ENCODE results near the gene STK32B.

STK32B gene

GRCh38 chr4:5479518-5480060, 428.3 kb downstream of the STK32B start:
- no peak for DNase-seq

GRCh38 chr4:5488413-5488812, 437.1 kb downstream of the STK32B start:
- no peak for DNase-seq

GRCh38 chr4:5489260-5489659, 438.0 kb downstream of the STK32B start:
- no peak for DNase-seq

DNA sequence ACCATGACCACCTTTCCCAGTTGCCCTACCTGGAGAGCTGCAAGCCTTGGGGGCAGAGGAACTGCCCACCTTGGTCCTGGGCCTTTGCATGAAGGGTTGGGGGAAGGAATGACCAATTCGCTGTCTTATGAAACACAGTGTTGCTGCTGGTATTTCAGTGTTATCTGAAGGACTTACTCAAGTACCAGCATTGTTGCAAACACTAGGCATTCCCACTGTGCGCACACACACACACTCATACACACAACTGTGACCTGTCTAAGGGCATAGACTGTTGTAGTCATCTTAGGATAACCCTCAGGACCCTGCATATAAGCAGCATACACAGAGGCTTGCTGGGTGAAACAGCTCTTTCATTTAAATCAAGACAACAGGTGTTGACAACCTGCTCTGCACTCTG, 446.2 kb downstream of the STK32B start:
- DNase-seq = no peak

GRCh38 chr4:5500165-5500564, 448.9 kb downstream of the STK32B start:
- no peak for DNase-seq

GRCh38 chr4:5503336-5503936, 452.2 kb downstream of the STK32B start:
- DNase-seq = no peak

- no peak for DNase-seq
Observed at GRCh38 chr4:5504486-5504885, 453.2 kb downstream of the STK32B start.

GRCh38 chr4:5510504-5510903, 459.2 kb downstream of the STK32B start:
- no peak for DNase-seq

GRCh38 chr4:5511791-5512190, 460.5 kb downstream of the STK32B start:
- no peak for DNase-seq

- DNase-seq = no peak
Observed at GRCh38 chr4:5515646-5516045, 464.4 kb downstream of the STK32B start.

- DNase-seq = no peak
Observed at GRCh38 chr4:5517372-5517771, 466.1 kb downstream of the STK32B start.

- DNase-seq = no peak
Observed at GRCh38 chr4:5524446-5525299, 473.4 kb downstream of the STK32B start.

GRCh38 chr4:5526080-5526846, 475.0 kb downstream of the STK32B start:
- DNase-seq = no peak

DNA sequence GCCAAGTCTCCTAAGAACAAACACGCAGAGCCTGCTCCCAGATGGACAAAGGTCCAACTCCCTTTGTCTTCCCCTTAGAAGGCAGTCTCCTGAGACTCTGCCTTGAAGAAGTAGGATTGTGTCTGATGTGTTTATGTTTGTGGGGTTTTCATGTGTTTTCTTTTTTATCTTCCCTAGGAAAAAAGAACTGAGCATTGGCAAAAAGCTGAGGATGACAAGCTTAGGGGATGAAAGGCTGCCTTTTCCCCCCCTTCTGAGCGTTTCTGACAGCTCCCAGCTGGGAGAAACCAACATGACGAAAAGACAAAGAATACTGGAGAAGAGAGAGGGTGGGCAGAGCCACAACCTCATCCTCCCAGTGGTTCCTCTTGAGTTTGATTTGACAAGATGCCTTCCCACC, 475.9 kb downstream of the STK32B start:
- DNase-seq = no peak

GRCh38 chr4:5528031-5528436, 476.8 kb downstream of the STK32B start:
- no peak for DNase-seq

DNA sequence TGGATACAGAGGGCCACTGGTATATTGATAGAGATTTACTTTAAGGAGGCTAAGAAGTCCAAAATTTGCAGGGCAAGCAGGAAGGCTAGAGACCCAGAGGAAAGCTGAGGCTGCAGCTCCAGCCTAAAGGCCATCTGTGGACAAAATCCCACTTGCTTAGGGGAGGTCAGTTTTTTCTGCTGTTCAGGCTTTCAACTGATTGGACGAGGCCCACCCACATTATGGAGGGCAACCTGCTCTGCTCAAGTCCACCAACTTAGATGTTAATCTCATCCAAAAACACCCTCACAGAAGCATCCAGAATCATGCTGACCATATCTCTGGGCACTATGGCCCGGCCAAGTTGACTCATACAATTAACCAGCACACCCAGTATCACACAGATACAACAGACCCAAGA, 480.8 kb downstream of the STK32B start:
- DNase-seq = no peak

DNA sequence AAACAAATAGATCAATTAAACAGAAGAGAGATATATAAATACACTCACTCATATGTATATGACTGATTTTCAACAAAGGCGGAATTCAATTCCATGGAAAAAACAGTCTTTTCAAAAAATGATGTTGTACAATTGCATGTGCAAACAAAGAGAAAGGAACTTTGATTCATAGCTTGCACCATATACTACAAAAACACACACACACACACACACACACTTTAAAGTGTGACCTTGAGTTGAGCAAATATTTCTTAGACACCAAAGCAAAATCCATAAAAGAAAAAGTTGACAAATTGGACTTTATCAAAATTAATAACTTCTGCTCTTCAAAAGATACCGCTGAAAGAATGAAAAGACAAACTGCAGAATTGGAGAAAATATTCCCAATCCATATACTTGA, 488.3 kb downstream of the STK32B start:
- no peak for DNase-seq

GRCh38 chr4:5541169-5541568, 489.9 kb downstream of the STK32B start:
- DNase-seq = no peak

- no peak for DNase-seq
Observed at GRCh38 chr4:5543681-5544080, 492.4 kb downstream of the STK32B start.

GRCh38 chr4:5544762-5545161, 493.5 kb downstream of the STK32B start:
- DNase-seq = no peak

GRCh38 chr4:5545271-5545670, 494.0 kb downstream of the STK32B start:
- no peak for DNase-seq

GRCh38 chr4:5547651-5548249, 496.5 kb downstream of the STK32B start:
- DNase-seq = no peak

All from CD4-positive, alpha-beta T cell treated with Interleukin-10 for 1 hour (primary cell).